Measurements from ENCODE around the gene PTPRO.
A peak's percentile ranks its signal among the peaks of the same experiment; 100 is the strongest.

The PTPRO gene

GRCh38 chr12:15453613-15454012, 131.3 kb downstream of the PTPRO start:
- no peak overlapping the region for H3K4me3 ChIP-seq (ENCODE audit: low read depth, low read length)
- TF ChIP-seq CTCF (IDR thresholded peaks at IDR 0.05; ENCODE audit: insufficient read depth, low read depth, low read length, missing control alignments) = no peak
- DNase-seq (ENCODE audit: low read depth) = peak; percentile 27

- TF ChIP-seq CTCF (IDR thresholded peaks at IDR 0.05; ENCODE audit: insufficient read depth, low read depth, low read length, missing control alignments) = no peak
- H3K4me3 ChIP-seq (ENCODE audit: low read depth, low read length) = no peak overlapping the region
- no peak for DNase-seq (ENCODE audit: low read depth)
These were observed 135.7 kb downstream of the PTPRO start for GRCh38 chr12:15458008-15458407.

GRCh38 chr12:15468911-15469310, 146.6 kb downstream of the PTPRO start:
- no peak for TF ChIP-seq CTCF (IDR thresholded peaks at IDR 0.05; ENCODE audit: insufficient read depth, low read depth, low read length, missing control alignments)
- no peak overlapping the region for H3K4me3 ChIP-seq (ENCODE audit: low read depth, low read length)
- no peak for DNase-seq (ENCODE audit: low read depth)

GRCh38 chr12:15469356-15469755, 147.0 kb downstream of the PTPRO start:
- DNase-seq (ENCODE audit: low read depth) = no peak

GRCh38 chr12:15472036-15472435, 149.7 kb downstream of the PTPRO start:
- DNase-seq (ENCODE audit: low read depth) = no peak
- H3K4me3 ChIP-seq (ENCODE audit: low read depth, low read length) = no peak overlapping the region
- TF ChIP-seq CTCF (IDR thresholded peaks at IDR 0.05; ENCODE audit: insufficient read depth, low read depth, low read length, missing control alignments) = no peak

More at GRCh38 chr12:15469356-15469755, 147.0 kb downstream of the PTPRO start:
- H3K4me3 ChIP-seq (ENCODE audit: low read depth, low read length) = no peak overlapping the region
- TF ChIP-seq CTCF (IDR thresholded peaks at IDR 0.05; ENCODE audit: insufficient read depth, low read depth, low read length, missing control alignments) = no peak

- no peak for DNase-seq (ENCODE audit: low read depth)
- TF ChIP-seq CTCF (IDR thresholded peaks at IDR 0.05; ENCODE audit: insufficient read depth, low read depth, low read length, missing control alignments) = no peak
- H3K4me3 ChIP-seq (ENCODE audit: low read depth, low read length) = no peak overlapping the region
These were observed 152.5 kb downstream of the PTPRO start for GRCh38 chr12:15474766-15475165.

GRCh38 chr12:15477761-15478160, 155.5 kb downstream of the PTPRO start:
- no peak for TF ChIP-seq CTCF (IDR thresholded peaks at IDR 0.05; ENCODE audit: insufficient read depth, low read depth, low read length, missing control alignments)
- no peak for DNase-seq (ENCODE audit: low read depth)
- H3K4me3 ChIP-seq (ENCODE audit: low read depth, low read length) = no peak overlapping the region
